NCI-H1417 treated with DMSO at 0.1 percent for 48 hours (cell line): Measurements from ENCODE around the gene MS4A4A.

Experiments
- DNase-seq: peaks from one replicate; lab custom pipeline; 2025; lab: John Stamatoyannopoulos, UW

Gene MS4A4A

DNA sequence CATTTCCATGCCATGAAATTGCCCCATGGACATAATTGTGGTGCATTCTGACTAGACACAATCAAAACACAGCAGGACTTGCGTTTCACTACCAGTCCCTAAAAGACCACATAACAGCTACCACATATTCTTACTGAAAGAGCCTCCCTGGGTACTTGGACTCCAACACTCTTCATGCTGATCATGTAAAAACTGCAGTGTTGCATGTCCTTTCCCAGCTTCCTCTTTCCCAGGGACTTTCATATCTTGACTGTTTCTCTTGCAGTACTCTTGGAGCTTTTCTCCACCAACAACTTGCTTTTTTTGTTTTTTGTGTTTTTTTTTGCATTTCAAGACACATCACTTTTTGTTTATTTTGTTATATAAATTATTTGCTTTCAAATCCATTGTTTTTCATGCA lies 69.5 kb downstream of the MS4A4A start:
- DNase-seq, result no peak

DNA sequence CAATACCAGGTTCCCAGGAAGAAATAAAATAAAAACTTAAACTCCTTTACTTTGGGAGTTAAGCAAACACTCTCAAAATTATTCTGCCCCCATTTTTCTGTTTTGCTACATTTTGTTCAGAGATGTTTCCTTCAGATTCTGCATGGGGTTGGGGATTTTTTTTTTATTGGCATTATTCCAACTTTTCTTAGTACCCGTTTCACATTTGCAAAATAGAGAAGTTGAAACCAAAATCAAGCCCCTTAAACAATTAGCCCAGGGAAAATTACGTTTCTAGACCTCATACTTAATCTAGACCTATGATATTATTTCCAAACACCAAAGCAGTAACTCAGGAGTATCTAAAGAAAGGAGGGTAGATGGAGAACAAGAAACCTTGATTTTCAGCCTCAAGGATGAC lies 77.3 kb downstream of the MS4A4A start:
- no peak for DNase-seq
